Colonic mucosa (tissue), 4 donors: ENCODE data around the gene FSHR. TPM values are rescaled to one million over a fixed set of nuclear protein-coding genes. Genes with fewer than 3 reads are reported as not detected.

ENCODE experiments used
- DNase-seq: peaks from one replicate; pipeline ENCODE4 v3.0.0-alpha.2; 2020
- H3K27ac ChIP-seq: fragments of 200-600 bp; one replicate; pipeline ENCODE4 v1.8.0; 2021
- H3K27me3 ChIP-seq: fragments of 200-600 bp; one replicate; pipeline ENCODE4 v1.8.0; 2021
- H3K36me3 ChIP-seq: fragments of 200-600 bp; one replicate; pipeline ENCODE4 v1.8.0; 2021
- H3K4me1 ChIP-seq: fragments of 200-600 bp; one replicate; pipeline ENCODE4 v1.8.0; 2021; ENCODE audit warnings: mild to moderate bottlenecking
- H3K4me3 ChIP-seq: fragments of 200-600 bp; one replicate; pipeline ENCODE4 v1.8.0; 2021
- H3K9ac ChIP-seq, 2 donors: one replicate each; pipeline ENCODE4 v1.7.0; 2013; ENCODE audit warnings: control low read depth in 2 of 2, low read depth in 2 of 2, low read length in 2 of 2
- H3K9me3 ChIP-seq: fragments of 200-600 bp; one replicate; pipeline ENCODE4 v1.8.0; 2021
- CTCF ChIP-seq: fragments of 200-600 bp; IDR thresholded peaks from one replicate; pipeline ENCODE4 v1.8.0; 2022; ENCODE audit warnings: antibody characterized with exemption, mild to moderate bottlenecking
- intact Hi-C: fragments of 100-400 bp; cut with DNase I; formaldehyde crosslinking; loops from one replicate; pipeline ENCODE4 v1.14.1; 2022
- total RNA-seq, 2 donors: library from RNA; stranded (reverse); fragmentation: NEBNext Ultra II Directional in 1 of 2; extraction: Animal tissue kit (Norgen Biotek cat#: 25700) in 1 of 2; gene quantifications; one replicate each; pipeline ENCODE4 v1.2.1, GENCODE V29; 2021
- donor health status: healthy.
- donor health status: DM: no; HTN: no; CAD: no.
- donor health status: DM: no; HTN: no; CAD: no.

Gene FSHR
- total RNA-seq, 2 donors from 2014 or later, result not detected

GRCh38 chr2:49105506-49105905 is 48.8 kb downstream of the FSHR start:
- Histone ChIP-seq H3K4me3 (no peak overlapping the region), H3K9me3 (no peaks in the 10 kb centered on the region), H3K4me1 (no peaks in the 10 kb centered on the region), H3K27ac (no peak overlapping the region), H3K27me3 (no peaks in the 10 kb centered on the region), H3K9ac (no peak overlapping the region), H3K36me3 (no peaks in the 10 kb centered on the region)
- TF ChIP-seq CTCF, result no peak
- intact Hi-C loops, result no loop called here
- DNase-seq, result no peak

DNA sequence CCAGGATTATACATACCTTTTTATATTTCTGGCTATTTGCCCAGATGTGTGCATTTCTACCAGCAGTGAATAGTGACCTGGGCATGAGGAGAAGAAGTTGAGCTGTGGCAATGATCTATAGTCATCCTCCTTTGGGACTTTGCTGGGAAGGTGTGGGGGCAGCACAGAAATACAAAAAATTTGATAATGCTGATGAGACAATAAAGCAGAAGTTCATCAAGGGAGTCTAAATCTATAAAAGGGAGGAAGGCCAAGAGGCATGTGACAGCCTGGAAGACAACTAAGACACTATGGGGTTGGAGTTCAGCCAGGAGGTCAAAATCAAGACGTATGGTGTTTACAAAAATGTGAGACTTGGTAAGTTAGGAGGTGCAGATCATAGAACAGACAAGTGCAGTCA is 52.2 kb downstream of the FSHR start:
- Histone ChIP-seq H3K9ac (no peak overlapping the region), H3K4me3 (no peak overlapping the region), H3K36me3 (no peaks in the 10 kb centered on the region), H3K4me1 (no peaks in the 10 kb centered on the region), H3K27ac (no peak overlapping the region), H3K27me3 (no peaks in the 10 kb centered on the region), H3K9me3 (no peaks in the 10 kb centered on the region)
- intact Hi-C loops, result no loop called here
- DNase-seq, result no peak
- TF ChIP-seq CTCF, result no peak

DNA sequence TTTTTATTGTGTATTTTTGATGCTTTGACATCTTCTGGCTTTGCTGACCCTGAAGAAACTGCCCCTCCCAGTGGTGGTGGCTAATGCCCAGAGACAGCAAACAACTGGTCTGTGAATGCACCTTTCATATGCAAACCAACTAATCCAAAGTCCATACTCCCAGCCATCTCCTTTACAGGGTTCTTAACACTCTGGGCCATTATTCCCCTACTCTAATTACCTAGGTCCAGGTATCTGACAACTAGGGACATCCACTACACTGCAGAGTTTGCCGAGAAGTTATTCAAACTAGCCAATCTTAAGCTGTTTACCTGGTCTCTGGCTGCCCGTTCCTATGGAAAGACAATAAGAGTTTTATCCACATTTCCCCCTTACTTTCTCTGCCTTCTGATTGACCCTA is 73.6 kb downstream of the FSHR start:
- Histone ChIP-seq H3K4me3 (no peak overlapping the region), H3K36me3 (no peaks in the 10 kb centered on the region), H3K4me1 (no peaks in the 10 kb centered on the region), H3K9ac (no peak overlapping the region), H3K9me3 (no peaks in the 10 kb centered on the region), H3K27ac (no peak overlapping the region), H3K27me3 (no peaks in the 10 kb centered on the region)
- no peak for DNase-seq
- intact Hi-C loops, result no loop called here
- TF ChIP-seq CTCF, result no peak

GRCh38 chr2:49070716-49071115 is 83.6 kb downstream of the FSHR start:
- no peaks in the 10 kb centered on the region for H3K4me1 ChIP-seq
- no peaks in the 10 kb centered on the region for H3K36me3 ChIP-seq
- H3K27ac ChIP-seq, result no peak overlapping the region
- no peak overlapping the region for H3K9ac ChIP-seq
- H3K9me3 ChIP-seq, result no peaks in the 10 kb centered on the region
- TF ChIP-seq CTCF, result no peak
- H3K27me3 ChIP-seq, result no peaks in the 10 kb centered on the region
- H3K4me3 ChIP-seq, result no peak overlapping the region
- intact Hi-C loops, result no loop called here
- DNase-seq, result no peak

DNA sequence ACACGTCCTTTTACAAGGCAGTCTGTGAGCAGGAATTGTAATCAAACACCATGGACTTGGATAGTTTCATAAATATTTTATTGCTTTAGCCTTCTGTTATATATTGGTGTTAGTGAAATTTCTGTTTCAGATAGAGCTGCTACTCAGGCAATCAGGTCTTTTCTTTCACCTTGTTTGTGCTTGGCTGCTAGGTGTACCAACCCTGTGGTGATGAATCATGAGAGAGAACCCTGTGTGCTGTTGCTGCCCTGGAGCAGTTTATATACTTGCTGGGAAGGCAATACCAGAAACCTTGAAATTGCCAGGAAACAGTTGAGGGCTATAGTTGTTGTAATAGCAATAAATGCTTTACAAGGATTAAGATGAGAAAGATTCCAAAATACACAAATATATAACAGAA is 84.5 kb downstream of the FSHR start:
- H3K27ac ChIP-seq, result no peak overlapping the region
- H3K9me3 ChIP-seq, result no peaks in the 10 kb centered on the region
- no peak for DNase-seq
- H3K27me3 ChIP-seq, result no peaks in the 10 kb centered on the region
- no peak overlapping the region for H3K9ac ChIP-seq
- no peak for TF ChIP-seq CTCF
- intact Hi-C loops, result no loop called here
- H3K4me3 ChIP-seq, result no peak overlapping the region
- no peaks in the 10 kb centered on the region for H3K36me3 ChIP-seq
- H3K4me1 ChIP-seq, result no peaks in the 10 kb centered on the region

DNA sequence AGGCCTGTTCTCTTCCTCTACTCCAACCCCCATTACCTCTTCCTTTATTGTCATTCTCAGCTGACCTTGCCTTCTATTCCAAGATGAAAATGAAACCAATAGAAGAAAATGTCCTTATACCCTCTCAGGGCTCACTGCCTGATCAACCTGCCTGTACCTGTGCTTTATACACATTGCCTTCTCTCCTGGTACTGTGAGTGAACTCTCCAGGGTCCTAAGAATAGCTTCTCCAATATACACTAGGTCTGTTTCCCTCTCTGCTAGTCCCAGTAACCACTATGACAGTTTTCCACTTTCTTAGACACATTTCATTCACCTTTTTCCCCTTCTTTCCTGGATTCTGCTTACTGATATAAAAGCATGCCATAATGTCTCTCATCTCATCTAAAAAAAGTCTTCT is 85.7 kb downstream of the FSHR start:
- no peaks in the 10 kb centered on the region for H3K27me3 ChIP-seq
- DNase-seq, result no peak
- intact Hi-C loops, result no loop called here
- no peak overlapping the region for H3K4me3 ChIP-seq
- no peaks in the 10 kb centered on the region for H3K4me1 ChIP-seq
- H3K36me3 ChIP-seq, result no peaks in the 10 kb centered on the region
- H3K9ac ChIP-seq, result no peak overlapping the region
- no peak overlapping the region for H3K27ac ChIP-seq
- H3K9me3 ChIP-seq, result no peaks in the 10 kb centered on the region
- no peak for TF ChIP-seq CTCF
